Occipital lobe (tissue), 2 donors: ENCODE data around the gene PLEKHA5. TPM values are rescaled to one million over a fixed set of nuclear protein-coding genes. Genes with fewer than 3 reads are reported as not detected.

Experiments
- DNase-seq: peaks from one replicate; lab custom pipeline; 2025; lab: John Stamatoyannopoulos, UW
- total RNA-seq: library from RNA; depleted of rRNA; stranded (reverse); fragments of >200 nt; gene quantifications from one replicate; pipeline ENCODE4 v1.2.3, GENCODE V29; 2014

The PLEKHA5 gene
- total RNA-seq, 1 donor from 2014 or later = 73.6 TPM

DNA sequence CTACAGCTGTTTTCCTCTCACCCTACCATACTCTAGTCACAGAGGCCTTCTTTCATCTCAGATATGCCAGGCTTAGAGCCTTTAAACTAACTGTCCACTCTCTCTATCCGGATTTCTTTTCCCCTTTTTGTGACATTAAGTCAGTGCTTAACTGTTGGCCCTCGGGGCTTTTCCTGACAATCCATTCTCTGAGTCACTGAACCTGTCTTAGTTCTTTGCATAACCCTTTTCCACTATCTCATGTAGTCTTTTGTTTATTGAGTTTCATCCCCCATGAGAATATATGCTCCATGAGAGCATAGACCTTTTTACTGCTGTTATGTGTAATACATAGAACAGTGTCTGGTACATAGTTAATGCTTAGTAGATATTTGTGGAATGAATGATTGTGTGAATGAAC is 68.7 kb downstream of the PLEKHA5 start:
- no peak for DNase-seq

DNA sequence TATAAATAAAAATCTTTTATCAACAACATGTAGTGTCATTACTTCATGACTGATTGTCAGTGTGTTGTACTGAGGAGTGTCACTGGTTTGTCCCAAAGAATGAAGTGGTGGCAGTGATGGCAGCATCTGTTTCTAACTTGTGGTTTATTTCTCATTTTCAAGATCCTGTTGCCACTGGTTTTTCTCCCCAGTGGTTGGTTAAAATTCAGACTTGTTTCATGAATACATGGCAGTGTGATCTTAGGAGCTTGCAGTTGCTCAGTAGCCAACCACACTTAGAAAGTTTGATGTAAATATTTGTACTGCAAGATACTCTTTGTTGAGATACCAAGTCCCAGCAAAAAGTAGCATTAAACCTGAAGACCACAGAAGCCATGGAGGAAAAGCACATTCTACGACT is 69.8 kb downstream of the PLEKHA5 start:
- no peak for DNase-seq

DNA sequence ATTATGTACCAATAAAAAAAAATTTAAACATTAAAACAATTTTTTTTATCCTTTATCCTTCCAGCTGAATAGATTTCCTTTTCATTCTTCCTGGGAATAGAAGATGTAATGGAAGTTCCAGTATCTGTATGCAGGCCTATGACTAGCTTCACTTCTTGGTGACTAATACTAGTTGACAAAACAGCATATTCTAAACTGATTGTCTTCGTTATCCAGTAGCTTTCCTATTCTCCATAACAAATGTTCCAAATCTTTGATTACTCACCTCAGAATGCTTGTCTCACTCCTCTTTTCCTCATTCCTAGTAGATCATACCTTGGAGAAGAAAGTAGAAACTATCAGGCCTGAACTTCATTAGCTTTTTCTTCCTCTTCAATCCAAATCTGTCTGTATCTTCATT is 70.7 kb downstream of the PLEKHA5 start:
- no peak for DNase-seq

GRCh38 chr12:19201661-19202060 is 72.1 kb downstream of the PLEKHA5 start:
- DNase-seq = no peak

GRCh38 chr12:19203013-19203412 is 73.5 kb downstream of the PLEKHA5 start:
- DNase-seq = no peak

DNA sequence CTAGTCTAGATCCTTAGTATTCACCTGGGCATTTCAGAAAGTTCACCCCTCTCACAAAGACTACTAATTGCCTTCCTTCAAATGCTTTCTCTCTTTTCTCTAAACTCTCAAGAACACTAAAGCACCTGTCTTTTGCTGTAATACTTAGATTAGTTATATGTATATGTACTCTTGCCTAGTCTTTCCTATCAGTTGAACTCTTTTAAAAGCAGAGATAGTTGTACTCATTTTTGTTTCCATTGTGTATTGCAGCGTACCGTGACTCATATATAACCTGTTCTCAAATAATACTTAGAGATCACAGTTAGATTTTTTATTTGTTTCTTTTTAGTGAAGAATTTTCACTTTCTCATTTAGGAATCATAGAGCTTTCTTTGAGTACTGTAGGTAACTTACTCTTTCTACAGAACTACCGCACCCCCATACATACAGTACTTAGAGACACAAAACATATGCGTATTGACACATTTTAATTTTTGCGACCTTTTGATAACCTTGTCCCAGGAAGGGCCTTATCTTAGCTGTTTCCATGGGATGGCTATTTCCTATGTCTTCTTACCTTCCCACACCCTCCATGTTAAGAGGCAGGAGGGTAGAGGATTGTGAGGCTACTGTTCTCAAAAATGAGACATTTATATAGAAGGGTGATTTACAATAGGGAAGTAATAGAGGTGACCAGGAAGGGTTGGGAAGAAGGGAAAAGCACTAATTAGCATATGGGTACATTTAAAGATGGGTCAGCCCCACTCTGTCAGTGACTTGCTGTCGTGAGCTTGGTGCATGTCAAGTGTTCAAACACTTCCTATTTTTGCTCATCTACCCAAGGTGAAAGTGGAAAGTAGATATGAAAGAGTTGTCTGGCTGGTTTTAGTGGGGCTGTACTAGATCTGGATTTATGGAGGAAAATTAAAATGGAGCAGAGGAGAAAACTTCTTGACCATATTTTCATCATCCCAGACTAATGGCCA is 74.3 kb downstream of the PLEKHA5 start:
- no peak for DNase-seq

DNA sequence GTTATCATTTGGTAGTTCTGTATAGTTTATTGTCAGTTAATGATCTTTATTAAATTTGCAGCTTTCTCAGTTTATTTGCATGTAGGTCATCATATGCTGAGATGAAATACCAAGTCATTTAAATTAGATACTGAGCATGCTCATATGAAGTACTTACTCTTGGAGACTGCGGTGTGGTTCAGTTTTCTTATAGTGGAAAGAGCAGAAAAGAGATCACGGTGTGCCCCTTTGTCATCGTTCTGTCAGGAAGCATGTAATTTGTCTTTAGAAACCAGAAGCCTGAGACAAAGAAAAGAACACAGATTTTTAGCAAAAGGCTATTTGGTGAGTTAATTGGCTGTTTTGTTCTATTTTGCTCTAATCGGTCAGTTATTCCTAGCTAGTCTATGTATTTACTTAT is 75.6 kb downstream of the PLEKHA5 start:
- DNase-seq = no peak

DNA sequence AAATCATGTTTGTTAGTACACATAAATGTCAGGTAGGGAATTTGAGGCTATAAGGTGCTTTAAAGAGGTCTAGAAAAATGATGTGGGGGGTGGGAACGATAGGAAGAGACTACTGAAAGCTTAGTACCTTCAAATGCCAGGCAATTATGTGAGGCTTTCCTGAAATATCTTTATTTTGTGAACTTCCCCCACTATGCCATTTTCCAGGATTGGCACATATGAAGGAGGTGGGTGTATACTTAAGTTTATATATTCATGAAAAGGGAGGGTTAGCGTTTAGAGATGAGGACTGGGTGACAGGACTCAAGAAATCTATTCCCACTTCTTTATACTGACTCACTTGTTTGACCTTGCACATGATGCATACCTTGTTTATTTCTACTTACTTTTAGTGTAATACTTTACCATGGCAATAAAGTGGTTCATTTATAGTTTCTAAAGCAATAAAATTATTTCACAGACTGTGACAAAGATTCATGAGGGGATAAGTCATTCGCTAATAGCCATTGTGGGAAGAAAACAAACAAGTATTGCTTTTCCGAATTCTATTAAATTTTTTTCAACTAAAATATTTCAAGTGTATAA is 77.1 kb downstream of the PLEKHA5 start:
- no peak for DNase-seq

- DNase-seq = no peak
These were observed 78.9 kb downstream of the PLEKHA5 start for GRCh38 chr12:19208456-19208855.

GRCh38 chr12:19209661-19210060 is 80.1 kb downstream of the PLEKHA5 start:
- DNase-seq = no peak

- DNase-seq = no peak
These were observed 82.3 kb downstream of the PLEKHA5 start for GRCh38 chr12:19211802-19212201.

GRCh38 chr12:19212245-19212644 is 82.7 kb downstream of the PLEKHA5 start:
- no peak for DNase-seq

GRCh38 chr12:19214020-19214419 is 84.5 kb downstream of the PLEKHA5 start:
- no peak for DNase-seq

- DNase-seq = no peak
These were observed 85.6 kb downstream of the PLEKHA5 start for GRCh38 chr12:19215115-19215514.

DNA sequence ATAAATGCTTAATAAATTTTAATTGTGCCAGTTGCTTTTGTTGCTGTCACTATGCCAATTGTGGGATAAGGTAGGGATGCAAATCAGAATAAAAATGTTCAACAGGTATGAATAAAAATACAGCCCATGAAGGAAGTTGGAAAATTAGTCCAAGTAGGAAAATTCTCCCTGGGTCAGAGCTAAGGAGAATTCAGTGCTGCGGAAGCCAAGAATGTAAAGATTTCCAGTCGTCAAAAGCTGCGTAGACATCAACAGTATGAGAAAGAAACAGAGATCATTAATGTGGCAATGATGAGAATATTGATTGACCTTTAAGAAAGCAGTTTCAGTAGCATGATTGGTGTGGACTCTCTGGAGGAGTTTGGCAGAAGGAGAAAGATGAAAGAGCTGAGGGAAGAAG is 87.9 kb downstream of the PLEKHA5 start:
- DNase-seq = no peak

GRCh38 chr12:19220205-19220604 is 90.7 kb downstream of the PLEKHA5 start:
- DNase-seq = no peak

GRCh38 chr12:19220852-19221466 is 91.4 kb downstream of the PLEKHA5 start:
- no peak for DNase-seq

- no peak for DNase-seq
These were observed 93.0 kb downstream of the PLEKHA5 start for GRCh38 chr12:19222558-19222957.

GRCh38 chr12:19223018-19223417 is 93.5 kb downstream of the PLEKHA5 start:
- DNase-seq = no peak

DNA sequence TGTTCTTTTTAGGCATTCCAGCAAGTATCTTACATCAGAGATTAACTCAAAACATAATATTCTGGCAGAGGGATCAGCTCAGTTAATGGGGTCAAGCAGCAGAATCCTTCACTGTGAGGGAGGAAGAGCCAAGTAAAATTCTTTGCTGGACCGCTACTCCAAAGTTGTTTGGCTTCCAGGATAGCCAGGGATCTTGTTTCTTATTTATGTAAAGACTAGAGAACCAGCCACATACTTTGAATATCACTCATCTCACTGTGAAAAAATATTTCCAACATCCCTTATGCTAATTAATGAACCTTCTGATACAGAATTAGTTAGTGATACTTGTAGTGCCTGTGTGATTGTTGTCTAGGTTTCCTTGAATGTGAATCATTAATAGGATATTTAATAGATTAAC is 94.2 kb downstream of the PLEKHA5 start:
- DNase-seq = no peak

DNA sequence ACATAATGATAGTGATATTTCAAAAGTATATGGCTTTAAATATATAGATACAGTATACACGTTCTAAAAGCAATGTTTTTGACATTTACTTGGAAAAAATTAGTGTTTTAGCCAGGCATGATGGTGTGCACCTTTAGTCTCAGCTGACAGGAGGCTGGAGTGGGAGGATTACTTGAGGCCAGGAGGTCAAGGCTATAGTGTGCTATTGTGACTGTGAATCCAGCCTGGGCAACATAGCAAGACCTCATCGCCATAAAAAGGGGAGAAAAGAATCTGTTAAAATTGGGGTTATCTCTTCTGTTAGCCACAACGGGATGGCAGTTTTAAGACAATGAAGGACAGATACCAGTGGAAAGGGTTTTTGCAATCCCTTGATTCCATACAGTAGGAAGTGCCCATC is 95.2 kb downstream of the PLEKHA5 start:
- no peak for DNase-seq

DNA sequence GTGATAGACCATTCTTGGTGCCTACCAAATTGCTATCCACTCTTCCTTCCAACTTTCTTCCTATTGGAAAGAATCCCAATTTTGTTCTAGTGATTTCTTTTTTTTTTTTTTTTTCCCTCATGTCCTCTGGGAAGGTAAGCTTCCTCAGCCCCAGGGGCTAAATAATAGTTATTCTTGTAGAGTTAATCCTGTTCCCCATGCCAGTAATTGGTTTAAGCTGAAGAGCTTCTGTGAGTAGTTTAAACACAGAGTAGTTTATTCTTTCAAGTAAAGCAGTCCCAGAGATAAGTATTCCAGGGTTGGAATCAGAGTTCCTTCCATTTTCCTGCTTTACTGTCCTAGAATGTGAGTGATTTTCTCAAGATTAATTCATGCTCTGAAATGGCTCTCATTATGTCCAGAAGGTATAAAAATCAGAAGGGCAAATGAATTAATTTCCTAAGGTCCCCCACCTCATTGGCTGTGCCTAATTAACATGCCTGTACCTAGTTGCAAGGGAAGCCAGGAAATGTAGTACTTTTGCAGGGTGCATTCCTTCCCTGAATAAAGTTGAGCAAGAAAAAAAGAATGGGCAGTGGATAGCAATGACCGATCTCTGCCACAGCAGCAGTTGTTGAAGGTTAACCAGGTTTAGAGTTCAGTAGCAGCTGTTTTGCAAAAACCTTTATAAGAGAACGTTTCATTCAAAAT is 97.8 kb downstream of the PLEKHA5 start:
- DNase-seq = no peak
